PC-3 (cell line): ENCODE data around the gene ADAM23. TPM values are rescaled to one million over a fixed set of nuclear protein-coding genes. Genes with fewer than 3 reads are reported as not detected.

ENCODE experiments used
- ATAC-seq: fragments of 200-7000 bp; cut with Tn5 transposase; 2 replicates; pipeline ENCODE4 v1.9.1; 2020; ENCODE audit warnings: mild to moderate bottlenecking, moderate library complexity
- BruUV-seq: library from RNA; stranded (reverse); fragments of 400-500 nt; replicated peaks from 2 replicates; lab custom pipeline; 2021; lab: Mats Ljungman, UMichigan
- CTCF ChIA-PET: fragments of 300-600 bp; sonication (Branson Sonifier 250); formaldehyde crosslinking; loops from one replicate; lab custom pipeline; 2022; ENCODE audit warnings: antibody characterized with exemption; lab: Charles Lee
- POLR2A ChIA-PET: fragments of 300-600 bp; sonication (Branson Sonifier 250); formaldehyde crosslinking; loops from one replicate; lab custom pipeline; 2022; ENCODE audit warnings: antibody characterized with exemption; ENCODE audit not compliant: unreplicated experiment; lab: Charles Lee
- DNase-seq: peaks from one replicate; pipeline ENCODE4 v3.0.0-alpha.2; 2015
- H2AFZ ChIP-seq: fragments of 300-600 bp; sonication (generic); 2 replicates; pipeline ENCODE4 v1.6.0; 2016; ENCODE audit warnings: antibody characterized with exemption, low read length
- H3F3A ChIP-seq: fragments of 300-600 bp; sonication (generic); one replicate; pipeline ENCODE4 v1.6.0; 2017; ENCODE audit warnings: antibody characterized with exemption, low read length, control low read depth, mild to moderate bottlenecking; ENCODE audit not compliant: unreplicated experiment
- H3K27ac ChIP-seq: fragments of 300-600 bp; sonication (generic); 2 replicates; pipeline ENCODE4 v1.5.1; 2016; ENCODE audit warnings: mild to moderate bottlenecking, low read length
- H3K27me3 ChIP-seq: fragments of 300-600 bp; sonication (generic); 2 replicates; pipeline ENCODE4 v1.6.1; 2016; ENCODE audit warnings: low read length, mixed read lengths
- H3K36me3 ChIP-seq: fragments of 300-600 bp; sonication (generic); 2 replicates; pipeline ENCODE4 v1.6.1; 2016; ENCODE audit warnings: low read depth, mixed run types, low read length, mixed read lengths
- H3K4me1 ChIP-seq: fragments of 300-600 bp; sonication (generic); 2 replicates; pipeline ENCODE4 v1.5.1; 2016; ENCODE audit warnings: low read length; ENCODE audit not compliant: insufficient read depth
- H3K4me2 ChIP-seq: fragments of 300-600 bp; sonication (generic); 2 replicates; pipeline ENCODE4 v1.6.0; 2016; ENCODE audit warnings: low read length
- H3K4me3 ChIP-seq: fragments of 300-600 bp; sonication (generic); 2 replicates; pipeline ENCODE4 v1.5.1; 2016; ENCODE audit warnings: mild to moderate bottlenecking, low read length, mixed read lengths
- H3K79me2 ChIP-seq: fragments of 300-600 bp; sonication (generic); 2 replicates; pipeline ENCODE4 v1.6.1; 2017; ENCODE audit warnings: low read length, mixed read lengths
- H3K9ac ChIP-seq: fragments of 300-600 bp; sonication (generic); 2 replicates; pipeline ENCODE4 v1.6.0; 2016; ENCODE audit warnings: mild to moderate bottlenecking, low read length
- H3K9me2 ChIP-seq: fragments of 300-600 bp; sonication (generic); replicated peaks from 2 replicates; pipeline ENCODE4 v1.6.1; 2016; ENCODE audit warnings: mixed run types, low read length, mixed read lengths
- H3K9me3 ChIP-seq: fragments of 300-600 bp; sonication (generic); 2 replicates; pipeline ENCODE4 v1.6.1; 2016; ENCODE audit warnings: low read length, mixed read lengths
- H4K20me1 ChIP-seq: fragments of 300-600 bp; sonication (generic); 2 replicates; pipeline ENCODE4 v1.6.1; 2016; ENCODE audit warnings: low read length, mixed read lengths
- CTCF ChIP-seq: fragments of 300-600 bp; sonication (generic); conservative IDR thresholded peaks from 2 replicates; pipeline ENCODE4 v1.5.1; 2017; ENCODE audit warnings: antibody characterized with exemption, low read depth, mild to moderate bottlenecking, low read length
- EZH2 ChIP-seq: fragments of 300-600 bp; sonication (generic); IDR thresholded peaks from one replicate; pipeline ENCODE4 v1.6.1; 2017; ENCODE audit warnings: antibody characterized with exemption, mild to moderate bottlenecking, low read length; ENCODE audit not compliant: unreplicated experiment
- EZH2phosphoT487 ChIP-seq: fragments of 300-600 bp; sonication (generic); IDR thresholded peaks from 2 replicates; pipeline ENCODE4 v1.6.1; 2018; ENCODE audit warnings: mild to moderate bottlenecking, antibody characterized with exemption, low read length, borderline replicate concordance
- intact Hi-C: fragments of 100-400 bp; cut with micrococcal nuclease; formaldehyde crosslinking; loops from 2 replicates; pipeline ENCODE4 v1.9.0; 2023
- total RNA-seq: library from RNA; depleted of rRNA; stranded (reverse); fragments of >200 nt; gene quantifications from 2 replicates; pipeline ENCODE4 v1.2.3, GENCODE V29; 2014

The ADAM23 gene
- total RNA-seq, 1 experiment from 2014 or later: 0.22 TPM

GRCh38 chr2:206521115-206521514 lies 77.8 kb downstream of the ADAM23 start:
- no peak overlapping the region for H2AFZ ChIP-seq
- H4K20me1 ChIP-seq: no peaks in the 10 kb centered on the region
- H3K27me3 ChIP-seq: peaks cover 26% of the 10 kb centered on the region; the same call in 1 of the 2 replicates
- no peak overlapping the region for H3K4me2 ChIP-seq
- no peak overlapping the region for H3K4me3 ChIP-seq
- no peaks in the 10 kb centered on the region for H3K9me2 ChIP-seq
- no peaks in the 10 kb centered on the region for H3F3A ChIP-seq
- ATAC-seq (no peak), DNase-seq (no peak)
- H3K4me1 ChIP-seq: no peaks in the 10 kb centered on the region
- intact Hi-C loops: no loop called here
- no peak overlapping the region for H3K27ac ChIP-seq
- TF ChIP-seq CTCF (no peak), EZH2phosphoT487 (no peak), EZH2 (no peak)
- no peak overlapping the region for H3K9ac ChIP-seq
- H3K36me3 ChIP-seq: no peaks in the 10 kb centered on the region
- no peaks in the 10 kb centered on the region for H3K9me3 ChIP-seq
- no peaks in the 10 kb centered on the region for H3K79me2 ChIP-seq
- no TSS peak for BruUV-seq
- CTCF ChIA-PET: no interaction called here
- POLR2A ChIA-PET: no interaction called here

GRCh38 chr2:206521612-206522011 lies 78.3 kb downstream of the ADAM23 start:
- no TSS peak for BruUV-seq
- Histone ChIP-seq H3F3A (no peaks in the 10 kb centered on the region), H2AFZ (no peak overlapping the region), H3K4me3 (no peak overlapping the region), H3K27ac (no peak overlapping the region), H3K4me1 (no peaks in the 10 kb centered on the region), H4K20me1 (no peaks in the 10 kb centered on the region), H3K79me2 (no peaks in the 10 kb centered on the region), H3K9me2 (no peaks in the 10 kb centered on the region), H3K9ac (no peak overlapping the region), H3K36me3 (no peaks in the 10 kb centered on the region), H3K9me3 (no peaks in the 10 kb centered on the region), H3K4me2 (no peak overlapping the region), H3K27me3 (peaks cover 26% of the 10 kb centered on the region; the same call in 1 of the 2 replicates)
- intact Hi-C loops: no loop called here
- TF ChIP-seq EZH2phosphoT487: no peak
- no peak for TF ChIP-seq EZH2
- TF ChIP-seq CTCF: no peak
- DNase-seq (no peak), ATAC-seq (no peak)
- ChIA-PET POLR2A (no interaction called here), CTCF (no interaction called here)

- ChIA-PET CTCF (no interaction called here), POLR2A (interaction anchor here (0.6 kb wide), 1 partner anchor 230 kb away, joined by 7 read pairs; no protein-coding TSS in a partner anchor)
- H4K20me1 ChIP-seq: no peaks in the 10 kb centered on the region
- ATAC-seq (no peak), DNase-seq (no peak)
- H2AFZ ChIP-seq: no peak overlapping the region
- no peak overlapping the region for H3K27ac ChIP-seq
- no peaks in the 10 kb centered on the region for H3K79me2 ChIP-seq
- intact Hi-C loops: no loop called here
- no peaks in the 10 kb centered on the region for H3K9me2 ChIP-seq
- no TSS peak for BruUV-seq
- TF ChIP-seq CTCF (no peak), EZH2 (no peak), EZH2phosphoT487 (no peak)
- no peak overlapping the region for H3K9ac ChIP-seq
- no peak overlapping the region for H3K4me3 ChIP-seq
- no peaks in the 10 kb centered on the region for H3K9me3 ChIP-seq
- peaks cover 4% of the 10 kb centered on the region; the same call in 1 of the 2 replicates for H3K4me1 ChIP-seq
- no peaks in the 10 kb centered on the region for H3F3A ChIP-seq
- H3K4me2 ChIP-seq: no peak overlapping the region
- no peaks in the 10 kb centered on the region for H3K36me3 ChIP-seq
- 0 out of 2 replicates have a peak, but pooled peaks cover 7% of the 10 kb centered on the region for H3K27me3 ChIP-seq
Measured at GRCh38 chr2:206526416-206526815, 83.1 kb downstream of the ADAM23 start.
